Right ventricle myocardium superior (tissue), 1 donor: ENCODE results near the gene MST1R. TPM values are rescaled to one million over a fixed set of nuclear protein-coding genes. Genes with fewer than 3 reads are reported as not detected.
"Not testable (repeated sequence)": the region's sequence is repeated elsewhere in the genome, so short reads cannot be mapped to it uniquely, and the experiment has no call there.

Source experiments
- ATAC-seq: fragments of 200-7000 bp; cut with Tn5 transposase; one replicate; pipeline ENCODE4 v1.9.1; 2020; ENCODE audit warnings: mild to moderate bottlenecking; ENCODE audit not compliant: poor library complexity
- DNase-seq: peaks from one replicate; pipeline ENCODE4 v3.0.0-alpha.2; 2020
- intact Hi-C: fragments of 100-400 bp; cut with DNase I; formaldehyde crosslinking; loops from one replicate; pipeline ENCODE4 v1.11.2; 2022
- long read RNA-seq: library from polyadenylated mRNA; unstranded; transcript quantifications from one replicate; pipeline ENCODE4 v2.0.0, GENCODE V29; 2021
- total RNA-seq: library from RNA; stranded (reverse); fragmentation: NEBNext Ultra II Directional; extraction: Animal tissue kit (Norgen Biotek cat#: 25700); gene quantifications from one replicate; pipeline ENCODE4 v1.2.1, GENCODE V29; 2021
- donor health status: DM: no; HTN: yes; CAD: no; lungs with severe emphysema.

MST1R gene
- total RNA-seq = 1.5 TPM
- long read RNA-seq, partial matches to known transcripts = 0 of 1 reads
- long read RNA-seq, other reads (novel, unspliced or antisense) = 1 of 1 reads

DNA sequence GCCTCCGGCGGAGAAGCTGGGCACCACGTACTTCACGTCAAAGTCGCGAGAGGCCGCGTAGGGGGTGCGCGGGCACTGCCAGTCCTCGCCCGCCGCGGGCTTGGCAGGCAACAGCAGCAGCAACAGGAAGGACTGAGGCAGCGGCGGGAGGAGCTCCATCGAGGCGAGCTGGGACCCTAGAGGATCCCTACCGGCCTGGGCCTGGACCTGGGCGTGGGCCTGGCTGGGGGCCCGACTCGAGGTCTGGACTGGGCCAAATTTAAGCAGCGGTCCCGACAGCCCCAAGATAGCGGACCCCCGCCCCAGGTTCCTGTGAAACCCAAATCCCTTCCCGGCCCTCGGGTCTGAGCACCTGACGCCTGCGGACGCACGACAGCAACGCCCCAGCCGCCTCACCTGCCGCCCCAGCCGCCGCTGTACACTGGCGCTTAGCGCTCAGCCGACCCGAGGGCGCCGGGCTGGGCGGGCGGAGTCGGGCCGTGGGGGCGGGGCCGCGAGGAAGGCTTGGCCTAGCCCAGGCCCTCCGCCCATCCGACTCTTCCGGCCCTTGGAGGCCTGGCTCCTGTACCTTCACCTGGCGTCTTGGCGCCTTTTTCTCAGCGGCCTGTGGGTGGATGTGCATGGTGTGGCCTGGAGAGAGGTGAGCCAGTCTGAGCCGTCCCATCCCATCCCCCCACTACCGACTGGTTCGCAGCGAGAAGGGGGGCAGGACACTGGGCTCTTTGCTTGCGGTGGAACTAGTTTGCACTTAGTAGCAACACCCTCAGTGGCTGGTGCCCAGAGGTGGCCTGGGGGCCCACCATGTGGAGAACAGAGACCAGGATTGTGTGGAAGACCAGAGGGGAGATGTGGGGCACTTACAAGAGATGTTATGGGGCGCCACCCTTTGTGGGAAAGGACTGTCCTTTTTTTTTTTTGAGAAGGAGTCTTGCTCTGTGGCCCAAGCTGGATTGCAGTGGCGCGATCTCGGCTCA, at the start of gene MST1R:
Gene MST1R, minus strand, starts transcription at position 423 of the 974 bp plus-strand sequence. Its CDS starts 264 bp downstream, at position 159.
- DNase-seq (peak; percentile 87), ATAC-seq (peak; percentile 93)
- intact Hi-C loops = loop anchor here (5.0 kb wide), 1 partner anchor 101 kb away; the partner anchor contains the start of gene INKA1

DNA sequence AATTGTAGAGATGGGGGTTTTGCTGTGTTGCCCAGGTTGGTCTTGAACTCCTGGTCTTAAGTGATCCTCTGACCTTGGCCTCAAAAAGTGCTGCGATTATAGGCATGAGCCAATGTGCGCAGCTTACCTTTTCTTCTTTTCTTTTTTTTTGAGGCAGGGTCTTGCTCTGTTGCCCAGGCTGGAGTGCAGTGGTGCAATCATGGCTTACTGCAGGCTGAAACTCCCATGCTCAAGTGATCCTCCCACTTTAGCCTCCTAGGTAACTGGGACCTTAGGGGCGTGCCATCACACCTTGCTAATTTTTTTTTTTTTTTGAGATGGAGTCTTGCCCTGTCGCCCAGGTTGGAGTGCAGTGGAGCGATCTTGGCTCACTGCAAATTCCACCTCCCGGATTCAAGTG, 49.3 kb upstream of the MST1R start:
- intact Hi-C loops = no loop called here
- no peak for DNase-seq
- ATAC-seq = no peak

DNA sequence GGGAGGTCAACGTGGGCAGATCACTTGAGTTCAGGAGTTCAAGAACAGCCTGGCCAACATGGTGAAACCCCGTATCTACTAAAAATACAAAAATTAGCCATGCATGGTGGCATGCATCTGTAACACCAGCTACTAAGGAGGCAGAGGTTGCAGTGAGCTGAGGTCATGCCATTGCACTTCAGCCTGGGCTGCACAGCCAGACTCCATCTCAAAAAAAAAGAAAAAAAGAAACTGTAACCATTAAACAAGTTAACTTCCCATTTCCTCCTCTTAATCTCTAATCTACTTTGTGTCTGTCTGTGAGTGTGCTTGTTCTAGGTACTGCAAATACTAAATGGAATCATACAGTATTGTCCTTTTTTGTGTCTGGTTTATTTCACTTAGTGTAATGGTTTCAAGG, 39.0 kb upstream of the MST1R start:
- no peak for ATAC-seq
- intact Hi-C loops = no loop called here

DNA sequence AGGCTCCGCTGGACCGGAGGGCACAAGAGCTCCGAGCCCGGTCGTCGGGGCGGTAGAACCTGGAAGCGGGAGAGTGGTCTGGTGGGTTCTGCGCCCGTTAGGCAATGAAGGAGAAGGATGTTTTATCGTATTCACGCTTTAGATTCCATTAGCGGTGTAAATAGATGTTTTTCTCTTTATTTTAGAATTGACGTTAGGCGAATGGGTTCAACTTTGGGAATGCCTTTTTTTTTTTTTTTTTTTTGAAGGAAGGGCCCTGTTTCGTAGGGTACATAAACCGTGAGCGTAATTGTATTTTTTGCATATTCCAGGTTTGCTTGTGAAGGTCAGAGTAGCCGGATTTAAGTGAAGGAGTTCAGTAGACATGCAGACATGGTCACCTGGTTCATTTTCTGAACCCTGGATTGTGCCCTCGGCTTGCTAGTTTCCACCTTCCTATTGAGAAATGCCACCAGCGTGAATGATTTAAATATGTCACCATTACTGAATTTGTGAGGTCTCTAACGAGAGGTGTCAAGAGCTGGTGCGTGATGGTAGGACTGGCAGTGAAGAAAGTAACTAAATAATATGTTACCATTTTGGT, 37.1 kb upstream of the MST1R start:
- intact Hi-C loops = no loop called here
- no peak for ATAC-seq
- no peak for DNase-seq

More for the DNA sequence above, 39.0 kb upstream of the MST1R start:
- DNase-seq = no peak

DNA sequence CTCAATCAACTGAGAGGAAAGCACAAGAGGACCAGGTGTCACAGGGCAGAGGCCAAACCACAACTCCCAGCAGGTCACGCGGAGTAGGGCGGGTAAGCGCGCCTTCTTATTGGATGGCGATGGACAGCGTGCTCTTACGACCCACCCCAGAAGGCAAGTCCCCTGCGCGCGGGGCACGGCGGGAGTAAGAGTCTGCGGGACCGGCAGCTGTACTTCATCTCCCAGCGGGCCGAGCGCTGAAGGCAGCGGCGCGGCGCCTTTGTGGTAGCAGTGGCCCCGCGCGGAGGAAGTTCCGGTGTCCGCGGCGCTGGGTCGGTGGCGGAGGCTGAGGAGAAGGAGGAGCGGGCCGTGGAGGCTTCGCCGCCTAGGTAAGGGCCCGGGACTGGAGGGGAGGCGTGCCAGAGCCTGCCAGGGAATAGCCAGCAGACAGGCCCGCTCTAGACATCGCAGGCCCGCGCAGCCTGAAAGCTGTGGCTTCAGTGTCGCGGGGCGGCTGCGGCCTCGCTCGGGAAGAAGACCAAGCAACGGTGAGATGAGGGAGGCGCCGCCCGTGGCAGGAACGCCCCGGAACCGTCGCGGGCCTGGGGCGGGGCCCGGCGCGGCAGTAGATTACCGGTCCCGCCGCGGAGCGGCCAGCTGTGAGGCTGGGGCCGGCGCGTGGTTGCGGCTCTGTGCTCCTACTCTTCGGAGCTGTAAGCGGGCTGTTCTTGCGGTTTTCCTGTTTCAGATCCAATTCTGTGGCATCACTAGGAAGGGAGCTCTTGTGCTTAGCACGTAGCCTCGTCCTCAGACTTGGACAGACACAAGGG, 36.4 kb upstream of the MST1R start, which contains the start of gene RBM6:
Gene RBM6, plus strand, starts transcription at position 293 of the 809 bp plus-strand sequence. CDS start 22,492 bp downstream, outside the sequence.
- intact Hi-C loops = no loop called here

DNA sequence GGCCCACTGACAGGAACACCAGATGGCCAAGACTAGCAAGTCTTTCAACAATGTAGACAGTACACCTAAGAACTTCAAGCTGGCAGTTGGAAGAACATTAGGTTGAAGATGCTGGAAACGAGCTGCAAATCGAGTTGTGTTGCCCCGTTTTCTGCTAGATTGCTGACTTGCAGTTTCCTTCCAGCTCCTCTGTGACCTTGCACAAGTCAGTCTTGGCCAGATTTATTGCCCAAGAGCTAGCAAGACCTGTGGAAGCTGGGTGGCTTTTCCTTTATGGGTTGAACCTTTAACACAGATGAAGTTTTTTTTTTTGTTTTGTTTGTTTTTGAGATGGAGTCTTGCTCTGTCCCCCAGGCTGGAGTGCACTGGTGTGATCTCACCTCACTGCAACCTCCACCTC, 33.4 kb upstream of the MST1R start:
- intact Hi-C loops = no loop called here
- ATAC-seq (no peak), DNase-seq (no peak)

More for the DNA sequence above, 36.4 kb upstream of the MST1R start, which contains the start of gene RBM6:
- peak; percentile 99 for DNase-seq
- ATAC-seq = peak; percentile 99

DNA sequence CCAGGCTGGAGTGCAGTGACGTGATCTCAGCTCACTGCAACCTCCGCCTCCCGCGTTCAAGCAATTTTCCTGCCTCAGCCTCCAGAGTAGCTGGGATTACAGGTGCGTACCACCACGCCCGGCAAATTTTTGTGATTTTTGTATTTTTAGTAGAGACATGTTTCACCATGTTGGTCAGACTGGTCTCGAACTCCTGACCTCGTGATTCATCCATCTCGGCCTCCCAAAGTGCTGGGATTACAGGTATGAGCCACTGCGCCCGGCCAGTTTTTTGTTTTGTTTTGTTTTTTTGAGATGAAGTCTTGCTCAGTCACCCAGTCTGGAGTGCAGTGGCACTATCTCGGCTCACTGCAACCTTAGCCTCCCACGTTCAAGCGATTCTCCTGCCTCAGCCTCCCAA, 28.6 kb upstream of the MST1R start:
- ATAC-seq, intact Hi-C loops: not testable (repeated sequence)

DNA sequence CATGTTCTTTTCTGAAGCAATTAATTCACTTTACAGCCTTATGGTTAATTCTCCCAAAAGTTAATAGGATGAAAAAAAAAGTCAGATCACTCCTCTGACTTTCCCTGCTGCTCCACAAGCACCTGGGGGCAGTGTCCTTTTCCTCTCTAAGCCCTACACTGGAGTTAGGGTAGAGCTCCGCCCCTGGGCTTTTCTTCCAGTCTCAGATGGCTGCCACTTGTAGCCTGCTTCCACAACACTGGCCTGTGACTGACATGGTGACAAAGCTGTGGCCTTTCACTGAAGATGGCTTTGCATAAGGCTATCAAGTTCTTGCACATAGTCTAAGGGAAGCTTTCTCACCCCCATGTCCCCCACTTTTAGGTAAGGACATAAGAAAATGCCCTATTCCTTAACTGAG, 27.2 kb upstream of the MST1R start:
- DNase-seq (no peak), ATAC-seq (no peak)
- intact Hi-C loops = no loop called here

More for the DNA sequence above, 28.6 kb upstream of the MST1R start:
- not testable (repeated sequence) for DNase-seq

DNA sequence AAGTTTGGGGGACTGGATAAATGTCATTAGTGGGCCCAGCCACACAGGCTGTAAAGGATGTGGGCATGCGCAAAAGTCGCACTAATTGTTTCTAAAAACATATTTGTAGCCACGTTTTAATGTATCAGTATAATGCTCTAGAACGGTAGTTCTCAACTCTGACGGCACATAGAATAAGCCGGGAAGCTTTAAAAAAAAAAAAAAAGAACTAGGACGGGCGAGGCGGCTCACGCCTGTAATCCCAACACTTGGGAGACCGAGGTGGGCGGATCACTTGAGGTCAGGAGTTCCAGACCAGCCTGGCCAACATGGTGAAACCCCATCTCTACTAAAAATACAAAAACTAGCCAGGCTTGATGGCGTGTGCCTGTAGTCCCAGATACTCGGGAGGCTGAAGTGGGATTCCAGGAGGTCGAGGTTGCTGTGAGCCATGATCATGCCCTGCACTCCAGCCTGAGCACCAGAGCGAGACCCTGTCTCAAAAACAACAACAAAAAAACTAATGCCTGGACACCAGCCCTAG, 26.6 kb upstream of the MST1R start:
- ATAC-seq = peak; percentile 2
- DNase-seq = no peak
- intact Hi-C loops = no loop called here

DNA sequence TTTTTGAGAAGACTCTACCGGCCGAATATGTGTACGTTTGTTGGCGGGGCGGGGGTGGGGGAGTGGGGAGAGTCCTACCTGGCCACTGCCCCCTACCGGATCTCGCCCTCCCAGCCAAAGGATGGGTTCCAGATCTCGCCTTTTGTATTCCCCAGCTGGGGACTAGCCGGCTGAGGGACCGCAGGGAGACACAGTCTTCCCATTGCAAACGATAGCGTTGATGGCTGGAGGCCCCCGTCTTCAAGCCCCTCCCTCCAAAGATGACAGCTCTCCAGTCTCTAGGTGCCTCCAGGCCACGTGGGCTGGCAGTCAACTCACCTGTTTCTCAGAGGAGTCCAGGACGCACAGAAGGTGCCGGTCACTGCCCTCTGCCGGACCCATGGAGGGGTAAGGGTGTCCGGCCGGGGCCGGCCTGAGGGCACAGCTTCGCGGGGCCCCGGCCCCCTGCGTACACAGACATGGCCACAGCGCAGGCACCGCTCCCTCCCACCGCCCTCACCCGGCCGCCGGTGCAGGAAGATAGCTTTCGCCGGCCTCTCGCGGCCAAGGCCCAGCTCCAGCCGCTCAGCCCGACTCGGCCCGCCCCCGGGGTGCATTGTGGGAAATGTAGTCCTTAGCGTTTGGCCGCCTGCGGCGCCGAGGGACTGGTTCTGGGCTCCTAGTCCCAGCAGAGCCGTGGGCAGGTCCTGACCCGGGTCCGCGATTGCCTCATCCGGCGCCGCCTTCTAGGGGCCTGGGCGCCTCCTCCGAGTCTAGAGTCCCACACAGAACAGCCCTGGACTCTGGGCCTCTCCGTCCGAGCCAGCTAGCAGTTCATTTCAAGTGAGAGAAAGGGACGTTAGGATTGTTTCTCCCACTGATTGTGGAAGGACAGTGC, 25.9 kb upstream of the MST1R start, which contains the start of gene MON1A:
Gene MON1A, minus strand, starts transcription at position 521 of the 877 bp plus-strand sequence. CDS start 16,465 bp downstream, outside the sequence.
- intact Hi-C loops = no loop called here
- DNase-seq (peak; percentile 98), ATAC-seq (peak; percentile 100)

DNA sequence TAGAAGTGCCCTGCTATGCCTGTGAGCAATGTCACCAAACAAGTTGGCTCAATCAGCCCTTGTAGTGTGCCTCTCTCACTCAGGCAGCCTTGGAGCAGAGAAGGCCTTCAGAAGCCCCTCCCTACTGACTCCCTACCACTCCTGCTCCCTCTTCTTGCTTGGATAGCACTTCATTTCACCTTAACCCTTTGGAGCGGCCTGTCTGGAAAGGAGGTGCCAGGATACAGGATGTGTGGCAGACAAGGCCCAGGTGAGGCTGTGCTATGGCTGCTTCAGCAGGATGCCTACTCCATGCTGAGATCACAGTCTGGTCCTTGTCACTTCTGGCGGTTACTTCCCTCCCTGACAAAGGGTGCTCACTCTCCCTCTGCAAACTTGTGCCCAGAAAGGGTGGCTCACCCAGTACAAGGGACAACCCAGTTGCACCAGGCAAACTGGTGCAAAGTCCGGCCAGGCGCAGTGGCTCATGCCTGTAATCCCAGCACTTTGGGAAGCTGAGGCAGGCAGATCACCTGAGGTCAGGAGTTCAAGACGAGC, 24.9 kb upstream of the MST1R start:
- intact Hi-C loops = no loop called here
- DNase-seq = no peak
- no peak for ATAC-seq

DNA sequence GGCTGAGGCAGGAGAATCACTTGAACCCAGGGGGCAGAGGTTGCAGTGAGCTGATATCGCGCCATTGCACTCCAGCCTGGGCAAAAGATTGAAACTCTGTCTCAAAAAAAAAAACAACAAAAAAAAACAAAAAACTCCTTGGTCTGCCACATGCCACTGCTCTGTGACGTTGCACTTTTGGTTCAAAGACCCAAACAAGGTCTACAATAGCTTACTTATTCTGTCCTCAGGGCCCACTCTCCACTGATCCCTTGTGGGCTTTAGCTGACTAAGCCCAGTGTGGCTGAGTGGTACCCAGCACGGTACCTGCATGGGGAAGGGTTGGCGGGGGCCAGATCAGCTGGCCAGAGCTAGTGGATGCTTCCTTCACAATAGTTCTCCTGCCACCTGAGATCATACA, 24.1 kb upstream of the MST1R start:
- ATAC-seq (no peak), DNase-seq (no peak)
- intact Hi-C loops = no loop called here

DNA sequence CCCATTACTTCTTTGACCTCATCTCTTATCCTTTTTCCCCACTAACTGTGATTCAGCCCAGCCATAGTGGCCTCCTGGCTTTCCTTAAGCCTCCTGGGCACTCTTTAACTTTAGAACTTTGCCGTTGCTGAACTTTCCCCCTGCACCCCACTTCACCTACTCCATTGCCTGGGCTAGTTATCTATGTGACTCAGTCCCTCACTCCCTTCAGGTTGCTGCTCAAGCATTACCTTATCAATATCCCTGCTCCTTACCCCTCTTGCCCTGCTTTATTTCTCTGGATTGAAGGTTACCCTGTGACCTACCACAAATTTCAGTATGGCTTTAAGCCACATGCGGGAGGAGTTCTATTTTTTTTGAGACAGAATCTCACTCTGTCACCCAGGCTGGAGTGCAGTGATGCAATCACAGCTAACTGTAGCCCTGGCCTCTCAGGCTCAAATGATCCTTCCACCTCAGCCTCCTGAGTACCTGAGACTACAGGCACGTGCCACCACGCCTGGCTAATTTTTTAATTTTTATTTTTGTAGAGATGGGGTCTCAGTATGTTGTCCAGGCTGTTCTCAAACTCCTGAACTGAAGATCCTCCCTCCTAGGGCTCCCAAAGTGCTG, 22.6 kb upstream of the MST1R start:
- intact Hi-C loops = no loop called here
- DNase-seq (no peak), ATAC-seq (no peak)

DNA sequence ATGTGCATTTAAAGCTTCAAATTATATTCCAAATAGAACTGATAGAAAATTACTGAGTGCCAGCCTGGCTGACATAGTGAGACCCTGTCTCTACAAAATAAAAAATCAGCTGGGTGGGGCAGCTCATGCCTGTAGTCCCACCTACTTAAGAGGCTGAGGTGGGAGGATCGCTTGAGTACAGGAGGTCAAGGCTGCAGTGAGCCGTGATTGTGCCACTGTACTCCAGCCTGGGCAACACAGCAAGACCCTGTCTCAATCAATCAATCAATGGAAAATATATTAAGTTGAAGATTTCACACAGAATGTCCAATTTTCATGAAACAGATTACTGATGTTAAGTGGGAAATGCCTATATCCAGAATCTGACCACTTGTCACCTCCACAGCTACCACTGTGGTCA, 21.8 kb upstream of the MST1R start:
- intact Hi-C loops = no loop called here
- DNase-seq (no peak), ATAC-seq (no peak)

DNA sequence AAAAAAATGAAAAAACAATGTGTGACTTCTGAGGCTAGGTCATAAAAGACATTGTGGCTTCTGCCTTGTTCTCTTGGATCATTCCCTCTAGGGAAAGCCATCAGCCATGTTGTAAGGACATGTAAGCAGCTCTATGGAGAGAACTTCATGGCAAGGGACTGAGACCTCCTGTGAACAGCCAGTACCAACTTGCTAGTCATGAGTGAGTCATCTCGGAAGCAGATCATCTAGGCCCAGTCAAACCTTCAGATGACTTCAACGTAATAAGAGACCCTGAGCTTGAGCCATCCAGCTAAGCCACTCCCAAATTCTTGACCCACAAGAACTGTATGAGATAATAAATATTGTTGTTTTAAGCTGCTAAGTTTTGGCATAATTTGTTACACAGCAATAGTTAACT, 21.0 kb upstream of the MST1R start:
- intact Hi-C loops = no loop called here
- no peak for DNase-seq
- ATAC-seq = no peak

DNA sequence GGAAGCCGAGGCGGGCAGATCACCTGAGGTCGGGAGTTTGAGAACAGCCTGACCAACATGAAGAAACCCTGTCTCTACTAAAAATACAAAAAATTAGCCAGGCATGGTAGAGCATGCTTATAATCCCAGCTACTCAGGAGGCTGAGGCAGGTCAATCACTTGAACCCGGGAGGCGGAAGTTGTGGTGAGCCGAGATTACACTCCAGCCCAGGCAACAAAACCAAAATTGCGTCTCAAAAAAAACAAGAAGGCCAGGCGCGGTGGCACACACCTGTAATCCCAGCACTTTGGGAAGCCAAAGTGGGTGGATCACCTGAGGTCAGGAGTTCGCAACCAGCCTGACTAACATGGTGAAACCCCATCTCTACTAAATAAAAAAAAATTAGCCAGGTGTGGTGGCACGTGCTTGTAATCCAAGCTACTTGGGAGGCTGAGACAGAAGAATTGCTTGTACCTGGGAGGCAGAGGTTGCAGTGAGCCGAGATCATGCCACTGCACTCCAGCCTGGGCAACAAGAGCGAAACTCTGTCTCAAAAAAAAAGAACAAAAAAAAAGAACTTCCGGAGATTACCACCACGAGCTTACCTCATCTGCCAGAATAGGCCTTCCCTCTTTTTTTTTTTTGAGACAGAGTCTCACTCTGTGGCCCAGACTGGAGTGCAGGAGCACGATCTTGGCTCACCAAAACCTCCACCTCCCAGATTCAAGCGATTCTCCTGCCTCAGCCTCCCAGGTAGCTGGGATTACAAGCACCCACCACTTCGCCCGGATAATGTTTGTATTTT, 14.3 kb upstream of the MST1R start:
- DNase-seq, intact Hi-C loops, ATAC-seq: not testable (repeated sequence)
